Activated CD8-positive, alpha-beta T cell treated with anti-CD3 and anti-CD28 coated beads for 36 hours (primary cell): ENCODE results near the gene EGF. TPM values are rescaled to one million over a fixed set of nuclear protein-coding genes. Genes with fewer than 3 reads are reported as not detected.

Experiments used
- ATAC-seq: fragments of 200-7000 bp; cut with Tn5 transposase; one replicate; pipeline ENCODE4 v1.10.0; 2021; ENCODE audit warnings: mild to moderate bottlenecking, moderate library complexity
- CTCF ChIA-PET: fragments of 350-600 bp; sonication (Branson Sonifier 250); formaldehyde crosslinking; loops from one replicate; lab custom pipeline; 2021; ENCODE audit warnings: antibody characterized with exemption; lab: Charles Lee
- POLR2A ChIA-PET: fragments of 350-600 bp; sonication (Branson Sonifier 250); formaldehyde crosslinking; loops from one replicate; lab custom pipeline; 2021; ENCODE audit warnings: antibody characterized with exemption; lab: Charles Lee
- DNase-seq: peaks from one replicate; pipeline ENCODE4 v3.0.0-alpha.2; 2020
- H3K27ac Mint-ChIP-seq: one replicate; pipeline ENCODE4 v1.8.0; 2021; ENCODE audit warnings: mild to moderate bottlenecking, mixed read lengths
- H3K27me3 Mint-ChIP-seq: one replicate; pipeline ENCODE4 v1.8.0; 2021; ENCODE audit warnings: mixed read lengths
- H3K36me3 Mint-ChIP-seq: one replicate; pipeline ENCODE4 v1.8.0; 2021; ENCODE audit warnings: low read depth, mixed read lengths
- H3K4me1 Mint-ChIP-seq: one replicate; pipeline ENCODE4 v1.8.0; 2021; ENCODE audit warnings: low read depth, mixed read lengths
- H3K4me3 Mint-ChIP-seq: one replicate; pipeline ENCODE4 v1.8.0; 2021; ENCODE audit warnings: mild to moderate bottlenecking, moderate library complexity, mixed read lengths
- H3K9me3 Mint-ChIP-seq: one replicate; pipeline ENCODE4 v1.8.0; 2021; ENCODE audit warnings: mixed read lengths
- intact Hi-C: fragments of 100-400 bp; cut with micrococcal nuclease; formaldehyde crosslinking; loops from one replicate; pipeline ENCODE4 v1.10.0; 2022
- total RNA-seq, 2 experiments: library from RNA; stranded (reverse); gene quantifications; one replicate each; pipeline ENCODE4 v1.2.3, GENCODE V29; 2021
- TF ChIP-seq, protein P1 (sequence below): fragments of 200-600 bp; IDR thresholded peaks from one replicate; pipeline ENCODE4 v1.8.0; 2022; ENCODE audit warnings: antibody characterized with exemption, mild to moderate bottlenecking

The EGF gene
- total RNA-seq = not detected

DNA sequence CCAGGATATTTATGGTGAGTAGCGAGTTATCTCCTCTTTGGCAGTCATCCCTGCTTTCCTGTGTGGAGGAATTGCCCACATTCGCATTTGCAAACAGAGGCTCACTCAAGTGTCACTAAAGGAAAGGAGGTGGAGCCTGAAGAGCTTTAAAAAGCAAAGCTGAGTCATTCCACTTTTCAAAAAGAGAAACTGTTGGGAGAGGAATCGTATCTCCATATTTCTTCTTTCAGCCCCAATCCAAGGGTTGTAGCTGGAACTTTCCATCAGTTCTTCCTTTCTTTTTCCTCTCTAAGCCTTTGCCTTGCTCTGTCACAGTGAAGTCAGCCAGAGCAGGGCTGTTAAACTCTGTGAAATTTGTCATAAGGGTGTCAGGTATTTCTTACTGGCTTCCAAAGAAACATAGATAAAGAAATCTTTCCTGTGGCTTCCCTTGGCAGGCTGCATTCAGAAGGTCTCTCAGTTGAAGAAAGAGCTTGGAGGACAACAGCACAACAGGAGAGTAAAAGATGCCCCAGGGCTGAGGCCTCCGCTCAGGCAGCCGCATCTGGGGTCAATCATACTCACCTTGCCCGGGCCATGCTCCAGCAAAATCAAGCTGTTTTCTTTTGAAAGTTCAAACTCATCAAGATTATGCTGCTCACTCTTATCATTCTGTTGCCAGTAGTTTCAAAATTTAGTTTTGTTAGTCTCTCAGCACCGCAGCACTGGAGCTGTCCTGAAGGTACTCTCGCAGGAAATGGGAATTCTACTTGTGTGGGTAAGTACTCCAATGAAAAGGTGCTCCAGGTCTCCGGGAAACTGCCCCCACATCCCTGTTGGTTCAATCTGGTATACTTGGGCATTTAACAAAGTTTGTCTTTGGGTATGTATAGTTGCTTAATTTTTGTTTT is at the start of gene EGF:
TSS of gene EGF (plus strand) at position 178 of the 890 bp plus-strand sequence. CDS start at position 631, 453 bp downstream.
- Mint-ChIP-seq H3K4me1 (no peaks in the 10 kb centered on the region), H3K27me3 (peaks cover 10% of the 10 kb centered on the region), H3K36me3 (no peaks in the 10 kb centered on the region), H3K27ac (no peak within 1 kb of the TSS), H3K4me3 (no peak within 1 kb of the TSS), H3K9me3 (no peaks in the 10 kb centered on the region)
- intact Hi-C loops = no loop called here
- ChIA-PET POLR2A (no interaction called here), CTCF (interaction anchor here (0.7 kb wide), 1 partner anchor 491 kb away, joined by 3 read pairs; no protein-coding TSS in a partner anchor)
- ATAC-seq (no peak), DNase-seq (no peak)
- TF ChIP-seq, protein P1, sequence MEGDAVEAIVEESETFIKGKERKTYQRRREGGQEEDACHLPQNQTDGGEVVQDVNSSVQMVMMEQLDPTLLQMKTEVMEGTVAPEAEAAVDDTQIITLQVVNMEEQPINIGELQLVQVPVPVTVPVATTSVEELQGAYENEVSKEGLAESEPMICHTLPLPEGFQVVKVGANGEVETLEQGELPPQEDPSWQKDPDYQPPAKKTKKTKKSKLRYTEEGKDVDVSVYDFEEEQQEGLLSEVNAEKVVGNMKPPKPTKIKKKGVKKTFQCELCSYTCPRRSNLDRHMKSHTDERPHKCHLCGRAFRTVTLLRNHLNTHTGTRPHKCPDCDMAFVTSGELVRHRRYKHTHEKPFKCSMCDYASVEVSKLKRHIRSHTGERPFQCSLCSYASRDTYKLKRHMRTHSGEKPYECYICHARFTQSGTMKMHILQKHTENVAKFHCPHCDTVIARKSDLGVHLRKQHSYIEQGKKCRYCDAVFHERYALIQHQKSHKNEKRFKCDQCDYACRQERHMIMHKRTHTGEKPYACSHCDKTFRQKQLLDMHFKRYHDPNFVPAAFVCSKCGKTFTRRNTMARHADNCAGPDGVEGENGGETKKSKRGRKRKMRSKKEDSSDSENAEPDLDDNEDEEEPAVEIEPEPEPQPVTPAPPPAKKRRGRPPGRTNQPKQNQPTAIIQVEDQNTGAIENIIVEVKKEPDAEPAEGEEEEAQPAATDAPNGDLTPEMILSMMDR = no peak

DNA sequence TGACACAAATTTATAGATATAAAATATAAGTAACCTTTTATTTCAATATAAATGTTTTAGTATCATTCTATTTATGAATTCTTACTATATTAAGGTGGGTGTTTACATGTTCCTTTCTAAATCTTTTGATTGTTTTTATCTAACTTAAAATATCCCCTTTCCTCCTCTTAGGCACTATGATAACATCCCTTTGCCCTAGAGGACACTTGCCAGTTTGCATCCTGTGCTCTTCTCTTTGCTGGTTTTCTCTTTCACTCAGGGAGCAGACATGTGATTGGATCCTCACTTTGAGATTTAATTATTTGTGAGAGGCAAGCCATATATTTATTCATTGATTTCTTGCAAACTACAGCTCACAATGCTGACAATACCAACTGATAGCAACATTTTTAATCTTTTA is 48.5 kb upstream of the EGF start:
- Mint-ChIP-seq H3K27me3 (no peaks in the 10 kb centered on the region), H3K9me3 (peaks cover 9% of the 10 kb centered on the region), H3K4me1 (no peaks in the 10 kb centered on the region), H3K36me3 (peaks cover 6% of the 10 kb centered on the region), H3K27ac (no peak overlapping the region), H3K4me3 (no peak overlapping the region)
- CTCF ChIA-PET = no interaction called here
- ATAC-seq = no peak
- TF ChIP-seq, protein P1 = no peak
- intact Hi-C loops = no loop called here
- no peak for DNase-seq
- POLR2A ChIA-PET = no interaction called here

- ATAC-seq = no peak
- Mint-ChIP-seq H3K4me1 (no peaks in the 10 kb centered on the region), H3K27me3 (no peaks in the 10 kb centered on the region), H3K36me3 (peaks cover 2% of the 10 kb centered on the region), H3K27ac (no peak overlapping the region), H3K9me3 (no peaks in the 10 kb centered on the region), H3K4me3 (no peak overlapping the region)
- ChIA-PET POLR2A (no interaction called here), CTCF (no interaction called here)
- TF ChIP-seq, protein P1 = no peak
- no peak for DNase-seq
- intact Hi-C loops = no loop called here
Measured at GRCh38 chr4:109870061-109870460, 42.6 kb upstream of the EGF start.

- POLR2A ChIA-PET = no interaction called here
- CTCF ChIA-PET = no interaction called here
- no peak overlapping the region for H3K4me3 Mint-ChIP-seq
- H3K27me3 Mint-ChIP-seq = no peaks in the 10 kb centered on the region
- ATAC-seq = no peak
- H3K36me3 Mint-ChIP-seq = peaks cover 2% of the 10 kb centered on the region
- H3K9me3 Mint-ChIP-seq = no peaks in the 10 kb centered on the region
- TF ChIP-seq, protein P1 = no peak
- no peak for DNase-seq
- intact Hi-C loops = no loop called here
- H3K4me1 Mint-ChIP-seq = no peaks in the 10 kb centered on the region
- no peak overlapping the region for H3K27ac Mint-ChIP-seq
Measured at GRCh38 chr4:109872065-109872464, 40.6 kb upstream of the EGF start.

- ATAC-seq = no peak
- Mint-ChIP-seq H3K36me3 (no peaks in the 10 kb centered on the region), H3K9me3 (no peaks in the 10 kb centered on the region), H3K4me1 (no peaks in the 10 kb centered on the region), H3K4me3 (no peak overlapping the region), H3K27me3 (peaks cover 2% of the 10 kb centered on the region), H3K27ac (no peak overlapping the region)
- ChIA-PET POLR2A (no interaction called here), CTCF (no interaction called here)
- no peak for DNase-seq
- TF ChIP-seq, protein P1 = no peak
- intact Hi-C loops = no loop called here
Measured at GRCh38 chr4:109872950-109873656, 39.6 kb upstream of the EGF start.
